ENCODE results near the gene PPARA. TPM values are rescaled to one million over a fixed set of nuclear protein-coding genes. Genes with fewer than 3 reads are reported as not detected.

Gene PPARA
- total and polyA plus RNA-seq, 11 donors = 21.1 to 96.4 (median 80.4) TPM

- H3K27me3 ChIP-seq = no peaks in the 10 kb centered on the region
- H3K4me3 ChIP-seq = no peak overlapping the region
- DNase-seq (no peak), ATAC-seq (no peak)
- intact Hi-C loops (cut with DNase I) = no loop called here
- H3K27ac ChIP-seq = no peak overlapping the region
- TF ChIP-seq CTCF (IDR thresholded peaks at IDR 0.05) (no peak), POLR2A (IDR thresholded peaks at IDR 0.05) (no peak)
- WGBS, 4 donors = 93 to 98% (median 96%) methylated on average over 4 of the region's 4 CpGs
- peaks cover 0 to 74% (median 52%) of the 10 kb centered on the region in 9 donors for H3K36me3 ChIP-seq
- H3K9me3 ChIP-seq = peaks cover 0 to 25% (median 10%) of the 10 kb centered on the region in 12 donors
- no peaks in the 10 kb centered on the region for H3K4me1 ChIP-seq
These were observed 62.7 kb downstream of the PPARA start for GRCh38 chr22:46213052-46213451.

GRCh38 chr22:46214149-46214548 is 63.8 kb downstream of the PPARA start:
- Histone ChIP-seq H3K27me3 (no peaks in the 10 kb centered on the region), H3K4me1 (no peaks in the 10 kb centered on the region), H3K27ac (no peak overlapping the region), H3K36me3 (peaks cover 0 to 79% (median 61%) of the 10 kb centered on the region in 9 donors), H3K9me3 (peaks cover 0 to 14% (median 5%) of the 10 kb centered on the region in 12 donors), H3K4me3 (no peak overlapping the region)
- TF ChIP-seq CTCF (IDR thresholded peaks at IDR 0.05) = no peak
- TF ChIP-seq POLR2A (IDR thresholded peaks at IDR 0.05) = no peak
- 97 to 98% (median 97%) methylated on average over 29 of the region's 29 CpGs for WGBS, 4 donors
- no peak for ATAC-seq
- DNase-seq = no peak
- intact Hi-C loops (cut with DNase I) = no loop called here

- H3K27ac ChIP-seq = no peak overlapping the region
- ATAC-seq (peak in 1 of 4 donors; percentile 13), DNase-seq (no peak)
- no peak overlapping the region for H3K4me3 ChIP-seq
- peaks cover 0 to 81% (median 62%) of the 10 kb centered on the region in 9 donors for H3K36me3 ChIP-seq
- no peaks in the 10 kb centered on the region for H3K4me1 ChIP-seq
- TF ChIP-seq CTCF (IDR thresholded peaks at IDR 0.05) (no peak), POLR2A (IDR thresholded peaks at IDR 0.05) (no peak)
- intact Hi-C loops (cut with DNase I) = no loop called here
- no peaks in the 10 kb centered on the region for H3K27me3 ChIP-seq
- H3K9me3 ChIP-seq = peaks cover 0 to 10% (median 1%) of the 10 kb centered on the region in 12 donors
- 96 to 99% (median 98%) methylated on average over 28 of the region's 28 CpGs for WGBS, 4 donors
These were observed 64.3 kb downstream of the PPARA start for GRCh38 chr22:46214616-46215015.

GRCh38 chr22:46219636-46220035 is 69.3 kb downstream of the PPARA start:
- Histone ChIP-seq H3K9me3 (no peaks in the 10 kb centered on the region), H3K4me1 (no peaks in the 10 kb centered on the region), H3K4me3 (no peak overlapping the region), H3K36me3 (peaks cover 0 to 98% (median 78%) of the 10 kb centered on the region in 9 donors), H3K27me3 (no peaks in the 10 kb centered on the region), H3K27ac (no peak overlapping the region)
- TF ChIP-seq CTCF (IDR thresholded peaks at IDR 0.05) (no peak), POLR2A (IDR thresholded peaks at IDR 0.05) (no peak)
- DNase-seq (no peak), ATAC-seq (no peak)
- WGBS, 4 donors = 69 to 79% (median 72%) methylated on average over 10 of the region's 10 CpGs
- intact Hi-C loops (cut with DNase I) = no loop called here
